HG03159 (cell line): Measurements from ENCODE around the gene SPOP.
"Not testable (repeated sequence)": the region's sequence is repeated elsewhere in the genome, so short reads cannot be mapped to it uniquely, and the experiment has no call there.

Experiments
- ATAC-seq: cut with Tn5 transposase; IDR thresholded peaks from one replicate; pipeline ENCODE4 v1.9.1; 2021; ENCODE audit warnings: mild to moderate bottlenecking, moderate library complexity; ENCODE audit not compliant: unreplicated experiment

SPOP gene

GRCh38 chr17:49554694-49555494, 123.0 kb downstream of the SPOP start:
- ATAC-seq: no peak

GRCh38 chr17:49553676-49554335, 124.1 kb downstream of the SPOP start:
- ATAC-seq: no peak

GRCh38 chr17:49552070-49552751, 125.7 kb downstream of the SPOP start:
- no peak for ATAC-seq

- ATAC-seq: no peak
Observed at GRCh38 chr17:49551221-49552069, 126.5 kb downstream of the SPOP start.

- ATAC-seq: not testable (repeated sequence)
Observed at GRCh38 chr17:49550764-49551163, 127.1 kb downstream of the SPOP start.

- no peak for ATAC-seq
Observed at GRCh38 chr17:49549691-49550678, 127.9 kb downstream of the SPOP start.

- no peak for ATAC-seq
Observed at GRCh38 chr17:49549311-49549605, 128.6 kb downstream of the SPOP start.
